B cell (primary cell): ENCODE data around the gene ETV6. TPM values are rescaled to one million over a fixed set of nuclear protein-coding genes. Genes with fewer than 3 reads are reported as not detected.

Source experiments
- ATAC-seq: fragments of 200-7000 bp; cut with Tn5 transposase; one replicate; pipeline ENCODE4 v1.10.0; 2021; ENCODE audit warnings: low read depth, mild to moderate bottlenecking, moderate number of reproducible peaks, moderate library complexity
- CTCF ChIA-PET: fragments of 350-600 bp; sonication (Branson Sonifier 250); formaldehyde crosslinking; loops from one replicate; lab custom pipeline; 2021; ENCODE audit warnings: antibody characterized with exemption, inconsistent platforms; lab: Charles Lee
- POLR2A ChIA-PET: fragments of 350-600 bp; sonication (Branson Sonifier 250); formaldehyde crosslinking; loops from one replicate; lab custom pipeline; 2021; ENCODE audit warnings: antibody characterized with exemption; lab: Charles Lee
- DNase-seq: peaks from one replicate; pipeline ENCODE4 v3.0.0; 2013
- H2AFZ ChIP-seq: 2 replicates; pipeline ENCODE4 v1.6.1; 2012; ENCODE audit warnings: mild to moderate bottlenecking, low read depth, low read length; ENCODE audit not compliant: insufficient read depth, poor library complexity, severe bottlenecking
- H3K27ac ChIP-seq, 2 donors: 1 replicate in 1 of 2; 2 replicates in 1 of 2; pipeline ENCODE4 v1.5.1; 2012 to 2013; ENCODE audit warnings: low read length in 2 of 2, mild to moderate bottlenecking in 2 of 2, moderate library complexity in 1 of 2
- H3K27me3 ChIP-seq, 4 experiments: fragments of 200-600 bp in 1 of 4; sonication (generic) in 1 of 4; replicated peaks in 1 of 4; 1 replicate in 2 of 4; 2 replicates in 2 of 4; pipeline versions ENCODE4 v1.6.1 to v1.7.0; 2013 to 2016; ENCODE audit warnings: low read length in 3 of 4, mild to moderate bottlenecking in 2 of 4, mixed read lengths in 1 of 4, moderate library complexity in 1 of 4; ENCODE audit not compliant: insufficient read depth in 4 of 4, control insufficient read depth in 3 of 4; ENCODE audit errors: control extremely low read depth in 1 of 4
- H3K36me3 ChIP-seq, 2 experiments: replicated peaks in 1 of 2; 1 replicate in 1 of 2; 2 replicates in 1 of 2; pipeline versions ENCODE4 v1.6.1 to v1.7.1; 2013; ENCODE audit warnings: low read length in 1 of 2; ENCODE audit not compliant: insufficient read depth in 2 of 2, control insufficient read depth in 1 of 2; ENCODE audit errors: control extremely low read depth in 1 of 2, extremely low read depth in 1 of 2
- H3K4me1 ChIP-seq, 2 donors: fragments of 200-600 bp in 1 of 2; sonication (generic) in 1 of 2; 1 replicate in 1 of 2; 2 replicates in 1 of 2; pipeline versions ENCODE4 v1.5.1 to v1.6.1; 2013 to 2017; ENCODE audit warnings: low read length in 2 of 2; ENCODE audit not compliant: control insufficient read depth in 2 of 2, insufficient read depth in 2 of 2
- H3K4me2 ChIP-seq: replicated peaks from 2 replicates; pipeline ENCODE3; 2012; ENCODE audit warnings: mild to moderate bottlenecking, low read depth, low read length; ENCODE audit not compliant: poor library complexity, severe bottlenecking
- H3K4me3 ChIP-seq, 5 experiments: fragments of 200-600 bp in 1 of 5; sonication (generic) in 1 of 5; 1 replicate in 3 of 5; 2 replicates in 2 of 5; pipeline versions ENCODE4 v1.5.1 to v1.7.0; 2011 to 2016; ENCODE audit warnings: low read length in 4 of 5, mild to moderate bottlenecking in 4 of 5, low read depth in 2 of 5, control low read depth in 1 of 5, moderate library complexity in 1 of 5; ENCODE audit not compliant: insufficient read depth in 1 of 5; ENCODE audit errors: control extremely low read depth in 1 of 5, extremely low read depth in 1 of 5
- H3K79me2 ChIP-seq: fragments of 200-600 bp; sonication (generic); one replicate; pipeline ENCODE4 v1.6.0; 2016; ENCODE audit warnings: low read length; ENCODE audit not compliant: control insufficient read depth, insufficient read depth
- H3K9ac ChIP-seq: fragments of 200-600 bp; sonication (generic); 2 replicates; pipeline ENCODE4 v1.6.1; 2017; ENCODE audit warnings: mild to moderate bottlenecking, low read length, moderate library complexity
- H3K9me3 ChIP-seq, 3 donors: one replicate each; pipeline versions ENCODE4 v1.6.1 to v1.7.1; 2013; ENCODE audit warnings: low read length in 2 of 3; ENCODE audit not compliant: control insufficient read depth in 2 of 3, insufficient read depth in 1 of 3; ENCODE audit errors: control extremely low read depth in 1 of 3
- H4K20me1 ChIP-seq: 2 replicates; pipeline ENCODE4 v1.6.0; 2012; ENCODE audit warnings: mild to moderate bottlenecking, low read length; ENCODE audit not compliant: insufficient read depth, control insufficient read depth, poor library complexity, severe bottlenecking
- H3K27ac Mint-ChIP-seq: one replicate; pipeline ENCODE4 v1.8.0; 2021; ENCODE audit warnings: mixed read lengths
- H3K27me3 Mint-ChIP-seq: one replicate; pipeline ENCODE4 v1.8.0; 2021; ENCODE audit warnings: mixed read lengths
- H3K4me1 Mint-ChIP-seq: one replicate; pipeline ENCODE4 v1.8.0; 2021; ENCODE audit warnings: mixed read lengths
- H3K4me3 Mint-ChIP-seq: one replicate; pipeline ENCODE4 v1.8.0; 2021; ENCODE audit warnings: mixed read lengths
- H3K9me3 Mint-ChIP-seq: one replicate; pipeline ENCODE4 v1.8.0; 2022; ENCODE audit warnings: mixed read lengths; ENCODE audit not compliant: insufficient read depth
- EZH2 ChIP-seq: IDR thresholded peaks from 2 replicates; pipeline ENCODE4 v1.6.1; 2012; ENCODE audit warnings: borderline replicate concordance, low read depth, mild to moderate bottlenecking, moderate library complexity, low read length; ENCODE audit not compliant: insufficient read depth, poor library complexity, severe bottlenecking
- WGBS: methylation state at CpG from one replicate; pipeline ENCODE4 v1.1.5; 2013; ENCODE audit warnings: missing lambda C conversion rate; ENCODE audit not compliant: insufficient coverage; 5-methylcytosine and 5-hydroxymethylcytosine counted together
- intact Hi-C: fragments of 100-400 bp; cut with micrococcal nuclease; formaldehyde crosslinking; loops from one replicate; pipeline ENCODE4 v1.10.0; 2022
- polyA plus RNA-seq: library from polyadenylated mRNA; depleted of rRNA; stranded (reverse); fragments of >200 nt; gene quantifications from 2 replicates; pipeline ENCODE4 v1.2.3, GENCODE V29; 2012
- total RNA-seq, 2 donors: library from RNA; stranded (reverse); fragments of 120-200 nt in 1 of 2; gene quantifications; 1 replicate in 1 of 2; 2 replicates in 1 of 2; pipeline versions ENCODE4 v1.2.3 to v1.2.4, GENCODE V29; 2013 to 2022
- TF ChIP-seq, protein P1 (sequence below): fragments of 200-600 bp; IDR thresholded peaks from one replicate; pipeline ENCODE4 v1.8.0; 2022; ENCODE audit warnings: antibody characterized with exemption, mild to moderate bottlenecking

Gene ETV6
- total and polyA plus RNA-seq, 2 donors (not counting 1 experiment from before 2014, with no cell fraction given), result 17.4 to 123 TPM

DNA sequence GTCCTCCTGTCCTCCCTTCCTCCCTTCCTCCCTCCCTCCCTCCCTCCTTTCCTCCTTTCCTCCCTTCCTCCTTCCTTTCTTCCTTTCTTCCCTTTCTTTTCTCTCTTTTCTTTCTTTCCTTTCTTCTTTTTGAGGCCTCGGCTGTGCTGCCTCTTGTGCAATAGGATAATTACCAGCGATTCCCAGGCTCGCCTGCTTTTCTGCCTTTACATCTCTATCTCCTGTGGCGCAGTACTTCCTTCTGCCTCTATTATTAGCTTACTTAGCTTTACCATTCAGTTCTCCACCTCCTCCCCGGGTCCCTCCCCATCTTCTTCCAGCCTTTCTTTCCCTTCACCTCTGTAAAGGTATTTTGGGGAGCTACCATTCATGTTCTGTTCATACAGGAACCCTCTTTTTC is 19.9 kb downstream of the ETV6 start:
- Histone ChIP-seq H3K27me3 (no peaks in the 10 kb centered on the region), H3K4me2 (no peak overlapping the region), H2AFZ (no peak overlapping the region), H3K79me2 (peaks cover 100% of the 10 kb centered on the region), H4K20me1 (peaks cover 86% of the 10 kb centered on the region), H3K4me3 (no peak overlapping the region), H3K27ac (no peak overlapping the region), H3K9me3 (peaks cover 0 to 3% (median 0%) of the 10 kb centered on the region in 3 donors), H3K36me3 (peaks cover 0 to 5% of the 10 kb centered on the region in 2 experiments), H3K4me1 (peaks cover 51% of the 10 kb centered on the region in 2 donors), H3K9ac (no peak overlapping the region)
- Mint-ChIP-seq H3K27ac (no peak overlapping the region), H3K4me1 (peaks cover 82% of the 10 kb centered on the region), H3K27me3 (no peaks in the 10 kb centered on the region), H3K4me3 (no peak overlapping the region), H3K9me3 (no peaks in the 10 kb centered on the region)
- TF ChIP-seq EZH2, result no peak
- TF ChIP-seq, protein P1, sequence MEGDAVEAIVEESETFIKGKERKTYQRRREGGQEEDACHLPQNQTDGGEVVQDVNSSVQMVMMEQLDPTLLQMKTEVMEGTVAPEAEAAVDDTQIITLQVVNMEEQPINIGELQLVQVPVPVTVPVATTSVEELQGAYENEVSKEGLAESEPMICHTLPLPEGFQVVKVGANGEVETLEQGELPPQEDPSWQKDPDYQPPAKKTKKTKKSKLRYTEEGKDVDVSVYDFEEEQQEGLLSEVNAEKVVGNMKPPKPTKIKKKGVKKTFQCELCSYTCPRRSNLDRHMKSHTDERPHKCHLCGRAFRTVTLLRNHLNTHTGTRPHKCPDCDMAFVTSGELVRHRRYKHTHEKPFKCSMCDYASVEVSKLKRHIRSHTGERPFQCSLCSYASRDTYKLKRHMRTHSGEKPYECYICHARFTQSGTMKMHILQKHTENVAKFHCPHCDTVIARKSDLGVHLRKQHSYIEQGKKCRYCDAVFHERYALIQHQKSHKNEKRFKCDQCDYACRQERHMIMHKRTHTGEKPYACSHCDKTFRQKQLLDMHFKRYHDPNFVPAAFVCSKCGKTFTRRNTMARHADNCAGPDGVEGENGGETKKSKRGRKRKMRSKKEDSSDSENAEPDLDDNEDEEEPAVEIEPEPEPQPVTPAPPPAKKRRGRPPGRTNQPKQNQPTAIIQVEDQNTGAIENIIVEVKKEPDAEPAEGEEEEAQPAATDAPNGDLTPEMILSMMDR, result no peak
- 39% methylated on average over 3 of the region's 5 CpGs for WGBS
- POLR2A ChIA-PET, result no interaction called here
- CTCF ChIA-PET, result no interaction called here
- no peak for DNase-seq
- intact Hi-C loops, result no loop called here
- ATAC-seq, result no peak

DNA sequence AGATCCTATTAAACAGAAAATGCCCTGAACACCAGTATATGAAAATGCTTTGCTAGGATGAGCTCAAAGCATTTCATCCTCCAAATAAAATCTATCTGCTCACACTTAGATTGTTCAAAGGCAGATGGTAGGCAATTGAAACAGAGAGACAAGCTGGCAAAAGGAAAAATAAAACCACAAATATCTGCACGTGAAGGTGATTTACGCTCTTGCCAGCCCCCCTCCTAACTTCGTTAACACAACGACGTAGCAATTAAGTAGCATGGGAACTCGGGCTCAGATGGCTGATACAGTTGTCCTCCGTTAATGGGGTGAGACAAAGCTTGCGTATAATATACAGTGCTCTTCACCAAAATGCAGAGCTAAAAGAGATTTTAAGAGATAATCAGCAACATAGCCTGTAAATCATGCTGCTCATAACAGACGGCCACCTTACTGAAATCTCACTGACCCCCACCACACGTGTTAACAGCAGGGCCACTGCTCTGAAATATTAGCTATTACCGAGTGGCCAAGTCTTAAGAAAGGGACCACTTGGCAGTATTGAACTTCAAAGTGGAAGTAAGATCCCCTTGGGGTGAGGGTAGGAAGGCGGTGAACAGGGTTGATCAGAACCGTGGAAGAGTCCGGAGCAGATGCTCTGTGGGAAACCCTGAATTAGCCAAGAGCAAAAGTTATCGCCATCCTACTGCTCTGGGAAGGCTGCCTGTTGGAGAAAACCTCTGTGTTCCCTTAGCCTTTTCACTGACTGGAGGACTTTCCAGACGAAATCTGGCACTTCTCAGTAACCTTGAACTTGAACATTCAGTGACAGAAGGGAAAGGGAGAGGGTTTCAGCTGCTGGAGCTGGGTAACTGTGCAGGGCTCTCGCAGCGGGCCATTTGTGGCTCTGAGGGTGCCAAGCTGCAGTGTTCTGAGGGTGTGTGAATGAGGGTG is 23.1 kb downstream of the ETV6 start:
- intact Hi-C loops, result no loop called here
- Histone ChIP-seq H3K9me3 (peaks cover 0 to 2% (median 0%) of the 10 kb centered on the region in 3 donors), H3K27ac (no peak overlapping the region), H3K79me2 (peaks cover 100% of the 10 kb centered on the region), H3K27me3 (no peaks in the 10 kb centered on the region), H3K4me1 (peaks cover 42% of the 10 kb centered on the region in 2 donors), H3K4me2 (no peak overlapping the region), H3K36me3 (peaks cover 0 to 5% of the 10 kb centered on the region in 2 experiments), H4K20me1 (peaks cover 81% of the 10 kb centered on the region), H2AFZ (no peak overlapping the region), H3K4me3 (no peak overlapping the region), H3K9ac (no peak overlapping the region)
- TF ChIP-seq EZH2, result no peak
- TF ChIP-seq, protein P1, result no peak
- no peak for ATAC-seq
- peaks cover 78% of the 10 kb centered on the region for H3K4me1 Mint-ChIP-seq
- H3K4me3 Mint-ChIP-seq, result no peak overlapping the region
- 67% methylated on average over 16 of the region's 18 CpGs for WGBS
- no peaks in the 10 kb centered on the region for H3K9me3 Mint-ChIP-seq
- ChIA-PET POLR2A (no interaction called here), CTCF (interaction anchor here (1.4 kb wide), 1 partner anchor 360 kb away, joined by 3 read pairs; no protein-coding TSS in a partner anchor)
- no peaks in the 10 kb centered on the region for H3K27me3 Mint-ChIP-seq
- DNase-seq, result no peak
- H3K27ac Mint-ChIP-seq, result no peak overlapping the region
